Transverse colon (tissue), 4 donors: ENCODE results near the gene MCOLN3. TPM values are rescaled to one million over a fixed set of nuclear protein-coding genes. Genes with fewer than 3 reads are reported as not detected.

Experiments used
- DNase-seq: peaks from one replicate; pipeline ENCODE4 v3.0.0-alpha.2; 2019
- H3K27ac ChIP-seq, 4 donors: fragments of 200-600 bp; sonication (generic); 2 replicates each; pipeline ENCODE4 v1.5.1; 2016 to 2018; ENCODE audit warnings: inconsistent platforms in 4 of 4
- H3K27me3 ChIP-seq: fragments of 200-600 bp; sonication (generic); 2 replicates; pipeline ENCODE4 v1.5.1; 2017; ENCODE audit warnings: inconsistent platforms
- H3K36me3 ChIP-seq, 4 donors: fragments of 200-600 bp; sonication (generic); 2 replicates each; pipeline ENCODE4 v1.5.1; 2017 to 2019; ENCODE audit warnings: inconsistent platforms in 4 of 4
- H3K4me1 ChIP-seq, 4 donors: fragments of 200-600 bp; sonication (generic); 2 replicates each; pipeline ENCODE4 v1.5.1; 2017 to 2020; ENCODE audit warnings: inconsistent platforms in 4 of 4
- H3K4me3 ChIP-seq, 4 donors: fragments of 200-600 bp; sonication (generic); 1 replicate in 1 of 4; 2 replicates in 3 of 4; pipeline versions ENCODE4 v1.5.1 to v1.6.1; 2017 to 2019; ENCODE audit warnings: inconsistent platforms in 4 of 4
- H3K9me3 ChIP-seq, 2 donors: fragments of 200-600 bp; sonication (generic); 2 replicates each; pipeline ENCODE4 v1.5.1; 2017 to 2019; ENCODE audit warnings: inconsistent platforms in 2 of 2
- EP300 ChIP-seq: sonication (generic); formaldehyde crosslinking; IDR thresholded peaks from one replicate; pipeline ENCODE4 v1.6.1; 2017; ENCODE audit warnings: antibody characterized with exemption, low read depth
- POLR2A ChIP-seq: fragments of 450-650 bp; IDR thresholded peaks from one replicate; pipeline ENCODE4 v1.6.1; 2016; ENCODE audit warnings: antibody characterized with exemption, mild to moderate bottlenecking, moderate library complexity
- POLR2AphosphoS5 ChIP-seq, 3 donors: sonication (generic); formaldehyde crosslinking; IDR thresholded peaks; one replicate each; pipeline ENCODE4 v1.6.1; 2016; ENCODE audit warnings: antibody characterized with exemption in 3 of 3
- WGBS, 2 donors: methylation state at CpG; one replicate each; pipeline ENCODE4 v1.1.5; 2018; ENCODE audit warnings: low coverage in 1 of 2; 5-methylcytosine and 5-hydroxymethylcytosine counted together
- in situ Hi-C, 4 donors: fragments of 200-750 bp; cut with MboI; loops; one replicate each; pipeline versions ENCODE4 v1.15.0 to v1.15.1; 2017; ENCODE audit warnings: low sequenced_read_pairs in 3 of 4, low pct_ligation_motif_present in 1 of 4, low pct_unique_long_range_greater_than_20kb in 1 of 4
- intact Hi-C: fragments of 100-400 bp; cut with DNase I; formaldehyde crosslinking; loops from one replicate; pipeline ENCODE4 v1.15.1; 2023; ENCODE audit warnings: low total_unique reads
- total RNA-seq, 4 donors: library from RNA; depleted of rRNA; stranded (reverse); fragments of >200 nt; gene quantifications; one replicate each; pipeline ENCODE4 v1.1.0, GENCODE V29; 2016
- TF ChIP-seq, protein P1 (sequence below), 5 experiments: fragments of 200-600 bp in 3 of 5; fragments of 450-650 bp in 2 of 5; sonication (generic) in 3 of 5; IDR thresholded peaks; 1 replicate in 2 of 5; 2 replicates in 3 of 5; pipeline ENCODE4 v1.5.1; 2016 to 2017; ENCODE audit warnings: antibody characterized with exemption in 5 of 5, inconsistent platforms in 3 of 5, mild to moderate bottlenecking in 2 of 5, moderate library complexity in 1 of 5

MCOLN3 gene
- total RNA-seq, 4 donors from 2014 or later = 1.9 to 7.6 TPM; not detected in 2

GRCh38 chr1:85089203-85089602, 40.9 kb upstream of the MCOLN3 start:
- Histone ChIP-seq H3K27me3 (no peaks in the 10 kb centered on the region), H3K36me3 (no peaks in the 10 kb centered on the region), H3K9me3 (no peaks in the 10 kb centered on the region), H3K27ac (no peak overlapping the region), H3K4me1 (no peaks in the 10 kb centered on the region), H3K4me3 (no peak overlapping the region)
- intact Hi-C loops (no loop called here), in situ Hi-C loops (no loop called here)
- DNase-seq = no peak
- TF ChIP-seq EP300 (no peak), POLR2AphosphoS5 (IDR thresholded peaks at IDR 0.05) (no peak), POLR2A (no peak)
- TF ChIP-seq, protein P1, sequence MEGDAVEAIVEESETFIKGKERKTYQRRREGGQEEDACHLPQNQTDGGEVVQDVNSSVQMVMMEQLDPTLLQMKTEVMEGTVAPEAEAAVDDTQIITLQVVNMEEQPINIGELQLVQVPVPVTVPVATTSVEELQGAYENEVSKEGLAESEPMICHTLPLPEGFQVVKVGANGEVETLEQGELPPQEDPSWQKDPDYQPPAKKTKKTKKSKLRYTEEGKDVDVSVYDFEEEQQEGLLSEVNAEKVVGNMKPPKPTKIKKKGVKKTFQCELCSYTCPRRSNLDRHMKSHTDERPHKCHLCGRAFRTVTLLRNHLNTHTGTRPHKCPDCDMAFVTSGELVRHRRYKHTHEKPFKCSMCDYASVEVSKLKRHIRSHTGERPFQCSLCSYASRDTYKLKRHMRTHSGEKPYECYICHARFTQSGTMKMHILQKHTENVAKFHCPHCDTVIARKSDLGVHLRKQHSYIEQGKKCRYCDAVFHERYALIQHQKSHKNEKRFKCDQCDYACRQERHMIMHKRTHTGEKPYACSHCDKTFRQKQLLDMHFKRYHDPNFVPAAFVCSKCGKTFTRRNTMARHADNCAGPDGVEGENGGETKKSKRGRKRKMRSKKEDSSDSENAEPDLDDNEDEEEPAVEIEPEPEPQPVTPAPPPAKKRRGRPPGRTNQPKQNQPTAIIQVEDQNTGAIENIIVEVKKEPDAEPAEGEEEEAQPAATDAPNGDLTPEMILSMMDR (IDR thresholded peaks at IDR 0.05) = no peak

GRCh38 chr1:85088408-85088784, 40.1 kb upstream of the MCOLN3 start:
- Histone ChIP-seq H3K27me3 (no peaks in the 10 kb centered on the region), H3K27ac (no peak overlapping the region), H3K4me3 (no peak overlapping the region), H3K36me3 (no peaks in the 10 kb centered on the region), H3K4me1 (no peaks in the 10 kb centered on the region), H3K9me3 (no peaks in the 10 kb centered on the region)
- TF ChIP-seq POLR2AphosphoS5 (IDR thresholded peaks at IDR 0.05) (no peak), EP300 (no peak), POLR2A (no peak)
- TF ChIP-seq, protein P1 (IDR thresholded peaks at IDR 0.05) = no peak
- intact Hi-C loops = no loop called here
- DNase-seq = no peak
- in situ Hi-C loops = no loop called here
- WGBS, 2 donors = 81 to 89% methylated on average over 2 of the region's 2 CpGs

DNA sequence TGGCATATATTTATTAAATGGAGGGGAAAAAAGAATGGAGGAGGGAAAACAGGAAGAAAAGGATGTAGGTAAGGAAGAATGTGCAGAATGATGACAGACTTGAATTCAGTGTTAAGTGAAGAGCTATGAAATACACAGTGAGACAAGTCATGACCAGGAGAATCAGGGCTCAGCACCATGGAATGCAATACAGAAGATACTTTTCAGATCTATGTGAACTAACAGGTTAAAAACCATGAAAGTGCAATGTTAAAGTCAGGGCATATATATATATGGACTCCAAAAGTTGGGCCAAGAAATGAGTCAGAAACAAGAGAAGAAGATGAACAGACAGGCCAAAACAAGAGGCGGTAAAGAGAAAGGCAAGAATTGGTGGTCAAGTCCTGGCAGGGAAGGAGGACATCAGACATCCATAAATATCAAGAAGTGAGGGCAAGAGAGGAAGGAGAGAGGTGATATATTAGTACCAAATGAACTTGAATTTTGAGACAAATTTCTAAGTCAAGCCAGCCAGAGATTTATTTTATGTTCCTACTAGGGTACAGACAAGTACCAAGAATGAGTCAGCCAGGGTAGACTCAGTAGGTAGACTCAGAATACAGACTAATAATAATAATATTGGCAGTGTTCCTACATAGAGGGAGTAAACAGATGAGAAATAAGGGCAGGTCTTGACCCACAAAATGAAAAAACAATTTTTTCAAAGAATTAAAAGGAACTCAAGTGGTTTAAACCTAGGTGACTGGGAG, 39.5 kb upstream of the MCOLN3 start:
- no peaks in the 10 kb centered on the region for H3K36me3 ChIP-seq
- H3K4me3 ChIP-seq = no peak overlapping the region
- no peak for DNase-seq
- H3K27me3 ChIP-seq = no peaks in the 10 kb centered on the region
- intact Hi-C loops (no loop called here), in situ Hi-C loops (no loop called here)
- H3K4me1 ChIP-seq = no peaks in the 10 kb centered on the region
- no peaks in the 10 kb centered on the region for H3K9me3 ChIP-seq
- no peak overlapping the region for H3K27ac ChIP-seq
- 96% methylated on average over 1 of the region's 1 CpG; no CpG with 5 or more reads in 1 of the 2 donors for WGBS, 2 donors
- TF ChIP-seq POLR2AphosphoS5 (IDR thresholded peaks at IDR 0.05) (no peak), POLR2A (no peak), EP300 (no peak)
- TF ChIP-seq, protein P1 (IDR thresholded peaks at IDR 0.05) = no peak

DNA sequence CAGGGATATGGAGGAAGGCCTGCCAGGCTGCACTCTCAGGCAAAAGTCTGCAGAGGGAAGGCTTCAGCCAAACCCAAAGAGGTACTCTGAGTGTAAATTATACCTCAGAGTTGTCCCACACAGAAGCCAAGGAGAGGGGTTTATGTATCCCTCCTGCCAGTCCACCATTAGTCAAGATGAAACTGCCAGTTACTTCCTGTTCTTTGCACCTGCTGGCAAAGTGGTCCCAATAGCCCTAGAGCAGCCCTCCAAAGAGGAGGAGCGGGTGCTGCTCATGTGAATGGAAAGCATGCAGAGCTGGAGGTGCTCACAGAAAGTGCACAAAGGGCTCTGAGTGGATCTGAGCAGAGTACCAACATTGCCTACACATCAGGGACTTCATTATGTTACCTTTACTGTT, 37.1 kb upstream of the MCOLN3 start:
- in situ Hi-C loops = no loop called here
- intact Hi-C loops = no loop called here
- Histone ChIP-seq H3K9me3 (no peaks in the 10 kb centered on the region), H3K4me3 (no peak overlapping the region), H3K4me1 (no peaks in the 10 kb centered on the region), H3K27me3 (no peaks in the 10 kb centered on the region), H3K36me3 (no peaks in the 10 kb centered on the region), H3K27ac (no peak overlapping the region)
- TF ChIP-seq EP300 (no peak), POLR2AphosphoS5 (IDR thresholded peaks at IDR 0.05) (no peak), POLR2A (no peak)
- TF ChIP-seq, protein P1 (IDR thresholded peaks at IDR 0.05) = no peak
- WGBS, 2 donors = 89% methylated on average over 1 of the region's 1 CpG; no CpG with 5 or more reads in 1 of the 2 donors
- DNase-seq = no peak
